NCI-H2196 treated with DMSO at 0.1 percent for 48 hours (cell line): ENCODE results near the gene EFCAB6.

Source experiments
- DNase-seq: peaks from one replicate; lab custom pipeline; 2025; ENCODE audit not compliant: unreplicated experiment; lab: John Stamatoyannopoulos, UW

EFCAB6 gene

DNA sequence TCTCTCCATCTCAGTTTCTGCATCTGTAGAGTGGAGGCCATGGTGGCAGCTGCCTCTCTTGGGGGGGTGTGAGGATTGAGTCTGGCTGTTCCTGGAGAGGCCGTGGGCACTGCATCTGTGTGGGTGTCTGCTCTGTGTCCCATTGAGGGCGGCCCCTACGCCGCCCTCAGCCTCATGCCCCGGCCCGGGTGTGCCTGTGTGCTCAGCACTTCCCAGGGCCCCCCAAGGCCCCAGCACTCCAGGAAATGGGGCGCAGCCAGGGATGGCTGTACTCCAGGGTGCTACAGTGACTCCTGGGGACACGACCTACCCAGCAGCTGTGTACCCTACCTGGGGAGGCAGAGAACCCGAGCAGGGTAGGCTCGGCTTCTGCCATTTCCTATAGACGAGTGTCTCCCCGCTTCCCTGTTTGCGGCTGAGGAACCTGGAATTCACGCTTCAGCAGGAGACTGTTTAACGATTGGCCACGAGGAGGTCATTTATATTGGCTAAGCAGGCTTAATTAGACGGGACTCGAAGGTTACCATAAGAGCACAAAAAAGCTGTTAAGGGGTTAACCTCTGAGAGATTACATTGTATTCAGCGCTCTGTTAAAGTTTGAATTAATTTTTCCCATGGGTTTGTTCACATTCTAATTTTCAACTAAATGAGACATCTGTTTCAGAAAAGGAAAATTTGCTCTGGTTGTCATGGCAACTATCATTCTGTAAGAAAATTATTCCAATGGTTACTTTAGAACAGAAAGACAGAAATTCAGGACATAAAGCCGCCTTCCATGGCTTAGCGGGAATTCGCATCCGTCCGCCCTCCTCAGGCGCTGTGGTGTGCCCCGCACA, 323.9 kb downstream of the EFCAB6 start:
- DNase-seq = no peak

DNA sequence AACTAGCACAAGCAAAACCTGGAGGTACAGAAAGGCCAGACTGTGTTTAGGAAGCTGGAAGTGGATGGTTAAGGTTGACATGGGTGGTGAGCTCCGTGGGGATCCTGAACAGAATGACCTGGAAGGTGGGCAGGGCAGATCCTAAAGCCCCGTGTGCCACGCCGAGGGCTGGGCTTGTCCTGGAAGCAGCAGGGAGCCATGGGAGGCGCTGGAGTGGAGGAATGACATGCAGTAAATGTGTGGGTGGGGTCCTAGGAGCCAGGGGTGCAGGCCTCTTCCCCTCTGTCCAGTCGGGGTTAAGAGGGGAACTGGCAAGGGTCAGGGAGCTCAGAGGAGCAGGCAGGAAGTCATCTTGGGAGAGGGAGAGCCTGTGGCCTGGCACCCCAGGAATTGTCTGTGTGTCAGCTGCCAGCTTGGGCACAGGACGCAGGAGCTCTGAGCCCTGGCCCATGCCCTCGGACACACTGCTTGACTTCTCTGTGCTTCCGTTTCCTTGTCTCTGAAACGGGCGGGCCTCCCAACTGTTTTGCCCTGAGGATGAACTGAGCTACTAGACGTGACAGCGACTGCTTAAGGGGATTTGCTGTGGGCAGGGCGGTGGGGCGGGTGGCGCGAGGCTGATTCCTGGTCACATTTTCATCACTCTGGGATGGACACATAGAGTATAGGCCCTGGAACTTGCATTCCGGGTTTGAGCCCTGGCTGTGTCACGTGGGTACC, 324.6 kb downstream of the EFCAB6 start:
- no peak for DNase-seq

GRCh38 chr22:43485502-43486089, 326.5 kb downstream of the EFCAB6 start:
- no peak for DNase-seq

GRCh38 chr22:43484227-43484626, 327.9 kb downstream of the EFCAB6 start:
- no peak for DNase-seq

- no peak for DNase-seq
Measured at GRCh38 chr22:43483669-43484068, 328.4 kb downstream of the EFCAB6 start.

DNA sequence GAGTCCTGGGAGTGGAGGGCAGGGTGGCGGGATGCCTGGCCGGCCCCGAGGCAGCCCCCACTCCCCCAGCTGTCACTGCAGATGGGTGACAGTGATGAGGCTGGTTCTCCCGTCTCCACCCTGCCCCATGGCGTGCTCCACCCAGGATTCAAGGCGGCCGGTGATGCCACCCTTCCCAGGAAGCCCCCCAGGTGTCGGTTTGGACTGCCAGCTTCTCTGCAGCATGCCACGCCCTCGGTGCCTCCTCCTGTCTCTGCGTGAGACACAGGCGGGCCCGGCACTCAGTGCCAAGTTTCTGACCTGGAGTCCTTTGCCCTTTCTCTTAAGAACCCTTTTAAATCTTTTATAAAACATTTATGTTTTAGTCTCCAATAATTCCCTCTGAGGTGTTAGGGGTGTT, 328.8 kb downstream of the EFCAB6 start:
- no peak for DNase-seq

GRCh38 chr22:43482318-43482625, 329.8 kb downstream of the EFCAB6 start:
- no peak for DNase-seq

DNA sequence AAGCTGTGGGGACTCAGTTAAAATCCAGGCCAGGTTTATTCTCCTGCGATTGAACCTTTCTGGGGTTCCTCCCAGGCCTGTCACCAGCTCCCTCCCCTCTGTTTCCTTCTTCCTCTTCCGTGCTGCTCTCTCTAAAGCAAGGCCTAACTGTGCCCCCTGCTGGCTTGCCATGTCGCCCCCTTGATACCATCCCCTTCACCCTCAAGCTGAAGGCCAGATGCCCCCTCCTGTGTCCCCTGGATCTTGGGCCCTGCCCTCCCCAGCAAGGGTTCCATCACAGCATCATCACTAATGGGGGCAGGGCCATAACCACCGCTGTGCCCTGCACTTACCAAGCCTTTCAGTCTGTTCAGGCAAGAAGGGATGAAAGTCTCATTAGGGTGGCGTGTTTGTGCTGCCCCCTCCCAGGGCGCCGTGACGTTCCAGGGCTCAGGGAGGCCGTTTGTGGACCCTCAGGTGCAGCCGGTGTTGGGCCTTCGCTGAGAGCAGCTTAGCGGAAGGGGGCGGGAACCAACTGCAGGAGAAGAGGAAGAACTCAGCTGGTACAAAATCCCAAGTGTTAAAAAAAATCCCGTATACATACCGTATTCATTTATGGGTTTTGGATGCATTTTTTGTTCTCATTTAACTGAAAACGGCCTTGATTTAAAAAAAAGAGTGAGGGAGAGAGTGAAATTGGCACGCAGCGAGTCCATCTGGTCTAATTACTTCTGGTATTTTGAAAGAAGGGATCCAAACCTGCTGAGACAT, 330.4 kb downstream of the EFCAB6 start:
- DNase-seq = no peak

DNA sequence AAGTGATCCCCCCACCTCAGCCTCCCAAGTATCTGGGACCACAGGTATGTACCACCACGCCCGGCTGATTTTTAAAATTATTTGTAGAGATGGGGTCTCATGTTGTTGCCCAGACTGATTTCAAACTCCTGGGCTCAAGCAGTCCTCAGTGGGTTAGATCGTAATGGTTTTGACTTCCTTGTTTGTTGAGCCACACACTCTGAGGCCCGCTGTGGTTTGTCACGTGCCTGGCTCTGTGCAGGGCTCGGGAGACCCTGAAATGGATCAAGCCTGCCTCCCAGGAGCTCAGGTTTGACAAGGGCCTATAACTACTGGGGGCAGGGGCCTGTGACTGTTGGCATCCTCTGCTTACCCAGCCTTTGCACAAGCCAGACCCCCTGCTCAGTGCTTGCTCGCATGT, 332.1 kb downstream of the EFCAB6 start:
- no peak for DNase-seq

DNA sequence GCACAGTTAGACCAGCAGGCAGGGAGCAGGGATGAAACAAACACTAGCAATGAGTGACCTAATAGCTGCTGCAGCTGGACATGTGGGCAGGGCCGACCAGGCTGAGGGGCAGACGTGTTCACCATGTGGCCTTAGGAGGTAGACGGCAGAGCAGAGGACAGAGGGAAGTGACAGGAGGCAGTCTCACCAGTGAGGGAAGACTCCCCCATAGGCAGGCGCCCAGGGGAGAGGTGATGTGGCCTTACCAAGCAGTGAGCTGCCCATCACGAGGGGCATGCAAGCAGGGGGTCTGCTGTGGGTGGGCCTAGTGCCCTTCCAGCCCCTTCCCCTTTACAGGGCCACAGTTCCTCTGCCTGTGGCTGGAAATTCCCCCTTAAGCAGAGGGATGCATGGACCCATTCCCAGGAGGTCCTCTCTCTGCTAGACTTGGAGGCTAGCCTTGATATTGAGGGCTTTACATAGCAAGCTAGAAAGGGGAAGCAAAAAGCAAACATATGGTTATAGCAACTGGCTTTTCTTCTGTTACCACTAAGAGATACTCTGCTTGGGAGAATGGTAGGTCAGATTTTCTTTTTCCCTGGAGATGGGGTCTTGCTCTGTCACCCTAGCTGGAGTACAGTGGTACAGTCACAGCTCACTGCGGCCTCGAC, 332.7 kb downstream of the EFCAB6 start:
- DNase-seq = no peak
